Measurements from ENCODE around the gene CPLANE2.

GRCh38 chr1:16243936-16244649 lies 7.1 kb upstream of the CPLANE2 start:
- peak; percentile 82 to 90 (median 84) for TF ChIP-seq CTCF (IDR thresholded peaks at IDR 0.05)
- TF ChIP-seq POLR2AphosphoS5 (IDR thresholded peaks at IDR 0.05): no peak

Data from upper lobe of left lung (tissue), 4 donors.